Measurements from ENCODE around the gene MTCH1.
A peak's percentile ranks its signal among the peaks of the same experiment; 100 is the strongest.

Gene MTCH1

GRCh38 chr6:37016995-37017394 is 31.0 kb upstream of the MTCH1 start:
- Histone ChIP-seq H3K27ac (ENCODE audit: low read depth in 2 of 2, low read length in 2 of 2) (no peak overlapping the region), H3K27me3 (ENCODE audit: control insufficient read depth in 2 of 2, insufficient read depth in 2 of 2, low read length in 2 of 2) (no peaks in the 10 kb centered on the region), H3K4me3 (ENCODE audit: low read length in 2 of 2) (no peak overlapping the region), H3K36me3 (ENCODE audit: control insufficient read depth in 2 of 2, insufficient read depth in 2 of 2, low read length in 2 of 2) (no peaks in the 10 kb centered on the region), H3K9ac (ENCODE audit: low read depth in 1 of 2, low read length in 2 of 2) (no peak overlapping the region), H3K4me1 (ENCODE audit: control insufficient read depth in 2 of 2, insufficient read depth in 2 of 2, low read length in 2 of 2) (peaks cover 9 to 12% of the 10 kb centered on the region in 2 donors), H3K9me3 (ENCODE audit: control insufficient read depth in 2 of 2, low read length in 2 of 2) (no peaks in the 10 kb centered on the region)

- Histone ChIP-seq H3K9ac (ENCODE audit: low read depth in 1 of 2, low read length in 2 of 2) (no peak overlapping the region), H3K4me3 (ENCODE audit: low read length in 2 of 2) (no peak overlapping the region), H3K36me3 (ENCODE audit: control insufficient read depth in 2 of 2, insufficient read depth in 2 of 2, low read length in 2 of 2) (no peaks in the 10 kb centered on the region), H3K9me3 (ENCODE audit: control insufficient read depth in 2 of 2, low read length in 2 of 2) (no peaks in the 10 kb centered on the region), H3K27ac (ENCODE audit: low read depth in 2 of 2, low read length in 2 of 2) (no peak overlapping the region), H3K4me1 (ENCODE audit: control insufficient read depth in 2 of 2, insufficient read depth in 2 of 2, low read length in 2 of 2) (peaks cover 9% of the 10 kb centered on the region in 2 donors), H3K27me3 (ENCODE audit: control insufficient read depth in 2 of 2, insufficient read depth in 2 of 2, low read length in 2 of 2) (no peaks in the 10 kb centered on the region)
Measured at GRCh38 chr6:37015532-37015931, 29.5 kb upstream of the MTCH1 start.

- Histone ChIP-seq H3K27me3 (ENCODE audit: control insufficient read depth in 2 of 2, insufficient read depth in 2 of 2, low read length in 2 of 2) (no peaks in the 10 kb centered on the region), H3K4me1 (ENCODE audit: control insufficient read depth in 2 of 2, insufficient read depth in 2 of 2, low read length in 2 of 2) (peaks cover 9% of the 10 kb centered on the region in 2 donors), H3K9me3 (ENCODE audit: control insufficient read depth in 2 of 2, low read length in 2 of 2) (no peaks in the 10 kb centered on the region), H3K36me3 (ENCODE audit: control insufficient read depth in 2 of 2, insufficient read depth in 2 of 2, low read length in 2 of 2) (no peaks in the 10 kb centered on the region), H3K27ac (ENCODE audit: low read depth in 2 of 2, low read length in 2 of 2) (no peak overlapping the region), H3K9ac (ENCODE audit: low read depth in 1 of 2, low read length in 2 of 2) (no peak overlapping the region), H3K4me3 (ENCODE audit: low read length in 2 of 2) (no peak overlapping the region)
Measured at GRCh38 chr6:37014667-37015066, 28.7 kb upstream of the MTCH1 start.

- Histone ChIP-seq H3K9ac (ENCODE audit: low read depth in 1 of 2, low read length in 2 of 2) (no peak overlapping the region), H3K4me3 (ENCODE audit: low read length in 2 of 2) (no peak overlapping the region)
Measured at GRCh38 chr6:37013516-37014491, 27.8 kb upstream of the MTCH1 start.

GRCh38 chr6:37011656-37012378 is 25.8 kb upstream of the MTCH1 start:
- H3K27ac ChIP-seq (ENCODE audit: low read depth in 2 of 2, low read length in 2 of 2) = no peak overlapping the region
- no peaks in the 10 kb centered on the region for H3K27me3 ChIP-seq (ENCODE audit: control insufficient read depth in 2 of 2, insufficient read depth in 2 of 2, low read length in 2 of 2)
- no peaks in the 10 kb centered on the region for H3K9me3 ChIP-seq (ENCODE audit: control insufficient read depth in 2 of 2, low read length in 2 of 2)
- H3K36me3 ChIP-seq (ENCODE audit: control insufficient read depth in 2 of 2, insufficient read depth in 2 of 2, low read length in 2 of 2) = no peaks in the 10 kb centered on the region
- no peak overlapping the region for H3K4me3 ChIP-seq (ENCODE audit: low read length in 2 of 2)
- no peak overlapping the region for H3K9ac ChIP-seq (ENCODE audit: low read depth in 1 of 2, low read length in 2 of 2)
- no peaks in the 10 kb centered on the region for H3K4me1 ChIP-seq (ENCODE audit: control insufficient read depth in 2 of 2, insufficient read depth in 2 of 2, low read length in 2 of 2)

More at GRCh38 chr6:37013516-37014491, 27.8 kb upstream of the MTCH1 start:
- Histone ChIP-seq H3K9me3 (ENCODE audit: control insufficient read depth in 2 of 2, low read length in 2 of 2) (no peaks in the 10 kb centered on the region), H3K36me3 (ENCODE audit: control insufficient read depth in 2 of 2, insufficient read depth in 2 of 2, low read length in 2 of 2) (no peaks in the 10 kb centered on the region), H3K4me1 (ENCODE audit: control insufficient read depth in 2 of 2, insufficient read depth in 2 of 2, low read length in 2 of 2) (peaks cover 6 to 7% of the 10 kb centered on the region in 2 donors), H3K27ac (ENCODE audit: low read depth in 2 of 2, low read length in 2 of 2) (no peak overlapping the region), H3K27me3 (ENCODE audit: control insufficient read depth in 2 of 2, insufficient read depth in 2 of 2, low read length in 2 of 2) (no peaks in the 10 kb centered on the region)

GRCh38 chr6:37010402-37010892 is 24.5 kb upstream of the MTCH1 start:
- H3K27ac ChIP-seq (ENCODE audit: low read depth in 2 of 2, low read length in 2 of 2) = no peak overlapping the region
- H3K4me1 ChIP-seq (ENCODE audit: control insufficient read depth in 2 of 2, insufficient read depth in 2 of 2, low read length in 2 of 2) = peaks cover 0 to 4% of the 10 kb centered on the region in 2 donors
- no peaks in the 10 kb centered on the region for H3K9me3 ChIP-seq (ENCODE audit: control insufficient read depth in 2 of 2, low read length in 2 of 2)
- H3K27me3 ChIP-seq (ENCODE audit: control insufficient read depth in 2 of 2, insufficient read depth in 2 of 2, low read length in 2 of 2) = no peaks in the 10 kb centered on the region
- H3K4me3 ChIP-seq (ENCODE audit: low read length in 2 of 2) = no peak overlapping the region
- no peak overlapping the region for H3K9ac ChIP-seq (ENCODE audit: low read depth in 1 of 2, low read length in 2 of 2)
- H3K36me3 ChIP-seq (ENCODE audit: control insufficient read depth in 2 of 2, insufficient read depth in 2 of 2, low read length in 2 of 2) = no peaks in the 10 kb centered on the region

GRCh38 chr6:37008484-37009465 is 22.8 kb upstream of the MTCH1 start:
- no peaks in the 10 kb centered on the region for H3K36me3 ChIP-seq (ENCODE audit: control insufficient read depth in 2 of 2, insufficient read depth in 2 of 2, low read length in 2 of 2)
- H3K9ac ChIP-seq (ENCODE audit: low read depth in 1 of 2, low read length in 2 of 2) = no peak overlapping the region
- H3K27me3 ChIP-seq (ENCODE audit: control insufficient read depth in 2 of 2, insufficient read depth in 2 of 2, low read length in 2 of 2) = no peaks in the 10 kb centered on the region
- H3K4me3 ChIP-seq (ENCODE audit: low read length in 2 of 2) = no peak overlapping the region
- H3K27ac ChIP-seq (ENCODE audit: low read depth in 2 of 2, low read length in 2 of 2) = peak overlapping the region; percentile 9 to 35
- H3K4me1 ChIP-seq (ENCODE audit: control insufficient read depth in 2 of 2, insufficient read depth in 2 of 2, low read length in 2 of 2) = peaks cover 0 to 4% of the 10 kb centered on the region in 2 donors
- no peaks in the 10 kb centered on the region for H3K9me3 ChIP-seq (ENCODE audit: control insufficient read depth in 2 of 2, low read length in 2 of 2)

GRCh38 chr6:37007340-37008043 is 21.5 kb upstream of the MTCH1 start:
- no peaks in the 10 kb centered on the region for H3K27me3 ChIP-seq (ENCODE audit: control insufficient read depth in 2 of 2, insufficient read depth in 2 of 2, low read length in 2 of 2)
- peak overlapping the region in 1 of 2 donors; percentile 14 for H3K9ac ChIP-seq (ENCODE audit: low read depth in 1 of 2, low read length in 2 of 2)
- peak overlapping the region; percentile 18 to 63 for H3K27ac ChIP-seq (ENCODE audit: low read depth in 2 of 2, low read length in 2 of 2)
- peaks cover 0 to 4% of the 10 kb centered on the region in 2 donors for H3K4me1 ChIP-seq (ENCODE audit: control insufficient read depth in 2 of 2, insufficient read depth in 2 of 2, low read length in 2 of 2)
- H3K9me3 ChIP-seq (ENCODE audit: control insufficient read depth in 2 of 2, low read length in 2 of 2) = no peaks in the 10 kb centered on the region
- H3K4me3 ChIP-seq (ENCODE audit: low read length in 2 of 2) = peak overlapping the region; percentile 28 to 68
- H3K36me3 ChIP-seq (ENCODE audit: control insufficient read depth in 2 of 2, insufficient read depth in 2 of 2, low read length in 2 of 2) = no peaks in the 10 kb centered on the region

- Histone ChIP-seq H3K36me3 (ENCODE audit: control insufficient read depth in 2 of 2, insufficient read depth in 2 of 2, low read length in 2 of 2) (no peaks in the 10 kb centered on the region), H3K9ac (ENCODE audit: low read depth in 1 of 2, low read length in 2 of 2) (peak overlapping the region in 1 of 2 donors; percentile 26), H3K27ac (ENCODE audit: low read depth in 2 of 2, low read length in 2 of 2) (peak overlapping the region; percentile 18 to 63), H3K4me3 (ENCODE audit: low read length in 2 of 2) (peak overlapping the region; percentile 37 to 68), H3K9me3 (ENCODE audit: control insufficient read depth in 2 of 2, low read length in 2 of 2) (no peaks in the 10 kb centered on the region), H3K4me1 (ENCODE audit: control insufficient read depth in 2 of 2, insufficient read depth in 2 of 2, low read length in 2 of 2) (peaks cover 0 to 4% of the 10 kb centered on the region in 2 donors), H3K27me3 (ENCODE audit: control insufficient read depth in 2 of 2, insufficient read depth in 2 of 2, low read length in 2 of 2) (no peaks in the 10 kb centered on the region)
Measured at GRCh38 chr6:37006793-37007339, 20.9 kb upstream of the MTCH1 start.

Data from mucosa of rectum (tissue), 2 donors.